COLO668 (cell line): ENCODE measurements around the gene SLAMF9.
A peak's percentile ranks its signal among the peaks of the same experiment; 100 is the strongest.
"Not testable (repeated sequence)": the region's sequence is repeated elsewhere in the genome, so short reads cannot be mapped to it uniquely, and the experiment has no call there.

Experiments
- DNase-seq: peaks from one replicate; lab custom pipeline; 2025; ENCODE audit not compliant: unreplicated experiment; lab: John Stamatoyannopoulos, UW

Gene SLAMF9

GRCh38 chr1:159921700-159922504 is 32.1 kb downstream of the SLAMF9 start:
- DNase-seq: no peak

GRCh38 chr1:159921251-159921650 is 32.8 kb downstream of the SLAMF9 start:
- DNase-seq: no peak

DNA sequence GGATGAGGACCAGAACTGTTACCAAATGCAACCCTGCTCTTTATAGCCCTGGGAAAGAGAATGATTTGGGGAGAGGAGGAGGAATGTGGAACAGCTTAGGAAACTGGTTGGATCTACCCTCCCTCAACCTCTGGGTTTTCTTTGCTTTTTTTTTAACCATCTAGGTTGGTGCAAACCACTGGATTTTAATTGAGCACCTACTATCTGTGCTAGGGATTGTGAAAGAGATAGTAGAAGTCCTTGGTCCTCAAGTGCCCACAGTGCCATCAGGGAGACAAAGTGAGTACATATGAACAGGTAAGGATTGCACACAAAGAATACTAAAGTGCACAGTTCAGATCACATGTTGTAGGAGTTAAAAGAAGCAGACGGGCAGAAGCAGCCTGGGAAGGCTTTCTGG is 33.4 kb downstream of the SLAMF9 start:
- no peak for DNase-seq

DNA sequence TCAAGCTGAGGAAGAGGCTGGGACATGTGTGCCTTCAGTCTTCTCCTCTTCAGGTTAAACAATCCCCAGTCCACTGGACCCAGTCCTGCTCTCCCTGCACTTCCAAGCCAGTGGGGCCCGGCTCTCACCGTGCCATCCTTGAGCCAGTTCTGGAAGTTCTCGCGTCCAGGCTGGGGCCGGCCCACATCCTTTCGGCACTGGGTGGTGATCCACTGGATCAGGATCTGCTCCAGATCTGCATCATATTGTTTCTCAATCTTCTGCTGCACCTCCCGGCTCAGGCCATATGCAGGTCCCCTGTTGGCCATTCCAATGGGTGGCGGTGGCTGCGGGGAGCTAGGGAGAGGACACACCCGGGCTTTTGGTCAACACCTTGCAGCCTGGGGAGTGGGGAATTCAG is 33.8 kb downstream of the SLAMF9 start:
- no peak for DNase-seq

DNA sequence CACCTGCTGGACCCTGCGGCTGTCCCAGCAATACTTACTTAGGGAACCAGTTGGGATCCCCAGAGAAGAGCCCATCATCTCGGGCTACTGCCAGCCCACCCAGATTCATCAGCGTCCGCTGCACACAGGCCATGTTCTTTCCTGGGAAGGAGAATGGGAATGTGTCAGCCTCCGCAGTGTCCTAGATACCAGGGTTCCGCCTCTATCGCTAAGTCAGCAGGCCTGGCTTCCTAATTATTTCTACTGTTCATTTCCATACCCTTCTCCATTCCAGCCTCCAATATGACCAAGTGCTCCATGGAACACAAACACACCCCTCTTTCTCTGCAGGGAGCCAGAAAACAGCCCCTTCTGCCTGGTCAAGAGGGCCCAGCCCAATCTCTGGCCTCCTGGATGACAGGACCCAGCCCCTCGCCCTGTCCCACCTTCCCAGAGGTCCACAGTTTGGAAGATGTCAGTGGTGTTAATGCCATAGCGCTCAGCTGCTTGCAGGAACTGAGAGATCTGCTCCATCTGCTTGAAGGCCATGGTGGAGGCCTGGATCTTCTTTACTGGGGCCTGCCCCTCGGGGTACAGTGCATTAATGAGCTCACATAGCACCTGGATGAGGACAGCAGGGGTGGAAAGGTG is 34.7 kb downstream of the SLAMF9 start:
- DNase-seq: no peak

DNA sequence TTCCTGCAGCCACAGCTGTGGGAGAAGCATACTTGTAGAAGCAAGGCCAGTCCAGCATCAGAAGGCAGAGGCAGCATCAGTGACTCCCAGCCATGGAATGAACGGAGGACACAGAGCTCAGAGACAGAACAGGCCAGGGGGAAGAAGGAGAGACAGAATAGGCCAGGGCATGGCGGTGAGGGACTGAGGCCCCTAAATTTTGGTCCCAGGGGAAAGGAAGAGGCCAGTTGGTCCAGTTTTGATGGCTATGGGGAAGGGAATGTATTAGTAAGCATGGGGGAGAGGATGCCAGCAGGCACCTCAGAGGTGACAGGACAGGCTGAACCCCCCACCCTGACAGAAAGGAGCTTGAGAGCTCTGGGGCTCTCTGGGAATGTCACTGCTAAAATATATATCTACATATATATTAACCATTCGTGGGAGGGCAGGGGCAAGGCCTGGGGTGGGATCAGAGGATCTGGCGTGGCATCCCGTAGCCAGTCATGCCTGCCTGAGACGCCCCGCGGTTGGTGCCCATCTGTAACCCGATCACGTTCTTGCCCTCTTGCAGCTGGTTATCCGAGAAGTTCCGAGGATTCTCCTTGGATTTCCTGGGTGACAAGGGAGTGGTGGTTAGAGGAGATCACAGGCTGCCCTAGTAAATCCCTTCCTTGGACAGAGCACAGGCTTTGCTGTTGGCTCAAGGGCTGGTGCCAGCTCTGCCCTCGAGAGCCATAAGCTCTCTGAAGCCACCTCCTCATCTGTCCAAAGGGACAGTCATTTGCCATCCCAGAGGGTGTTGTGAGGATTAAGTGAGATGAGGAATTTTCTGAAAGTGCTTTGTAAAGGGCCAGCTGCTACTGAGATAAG is 35.5 kb downstream of the SLAMF9 start:
- no peak for DNase-seq

GRCh38 chr1:159917533-159918351 is 36.3 kb downstream of the SLAMF9 start:
- no peak for DNase-seq

DNA sequence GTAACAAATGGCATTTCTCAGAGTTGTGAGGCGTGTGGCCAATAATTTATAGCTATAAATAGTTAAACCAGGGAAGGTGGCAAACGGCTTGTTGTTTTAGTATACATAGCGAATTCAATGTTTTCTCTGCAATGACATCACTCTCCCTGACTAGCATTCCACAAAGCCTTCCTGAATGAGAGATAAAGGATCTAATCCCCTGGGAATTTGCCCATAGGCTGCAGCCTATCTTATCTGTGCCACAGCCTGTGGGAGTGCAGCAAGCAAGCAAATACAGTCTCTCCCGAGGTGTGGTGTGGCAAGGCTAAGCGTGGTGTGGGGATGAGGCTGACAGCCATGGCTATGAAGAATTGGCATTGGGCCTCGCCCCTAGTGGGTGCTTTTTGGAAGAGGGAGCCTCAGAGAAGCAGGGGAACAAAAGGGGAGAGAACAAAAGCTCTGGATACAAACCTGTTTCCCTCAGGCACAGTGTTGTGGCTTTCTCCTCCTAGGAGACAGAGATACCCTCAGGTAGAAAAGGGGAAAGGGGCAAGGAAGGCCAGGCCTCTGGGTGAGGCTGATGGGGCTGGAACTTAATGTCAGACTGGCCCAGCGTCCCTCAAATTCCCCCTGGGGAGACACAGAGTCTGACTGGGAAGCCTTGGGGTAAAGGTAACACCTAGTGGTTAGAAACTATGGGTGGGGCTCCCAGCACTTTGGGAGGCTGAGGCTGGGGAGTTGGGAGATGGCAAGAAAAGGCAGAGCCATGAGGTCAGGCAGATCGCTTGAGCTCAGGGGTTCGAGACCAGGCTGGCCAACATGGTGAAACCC is 37.6 kb downstream of the SLAMF9 start:
- DNase-seq: peak; percentile 51

GRCh38 chr1:159915571-159916241 is 38.3 kb downstream of the SLAMF9 start:
- no peak for DNase-seq

- peak; percentile 80 for DNase-seq
These were observed 39.6 kb downstream of the SLAMF9 start for GRCh38 chr1:159914252-159915018.

GRCh38 chr1:159913451-159914192 is 40.4 kb downstream of the SLAMF9 start:
- DNase-seq: peak; percentile 82

GRCh38 chr1:159911326-159912070 is 42.5 kb downstream of the SLAMF9 start:
- no peak for DNase-seq

GRCh38 chr1:159908031-159908940 is 45.8 kb downstream of the SLAMF9 start:
- DNase-seq: no peak

- DNase-seq: no peak
These were observed 47.1 kb downstream of the SLAMF9 start for GRCh38 chr1:159906960-159907359.

GRCh38 chr1:159904036-159904435 is 50.0 kb downstream of the SLAMF9 start:
- not testable (repeated sequence) for DNase-seq

DNA sequence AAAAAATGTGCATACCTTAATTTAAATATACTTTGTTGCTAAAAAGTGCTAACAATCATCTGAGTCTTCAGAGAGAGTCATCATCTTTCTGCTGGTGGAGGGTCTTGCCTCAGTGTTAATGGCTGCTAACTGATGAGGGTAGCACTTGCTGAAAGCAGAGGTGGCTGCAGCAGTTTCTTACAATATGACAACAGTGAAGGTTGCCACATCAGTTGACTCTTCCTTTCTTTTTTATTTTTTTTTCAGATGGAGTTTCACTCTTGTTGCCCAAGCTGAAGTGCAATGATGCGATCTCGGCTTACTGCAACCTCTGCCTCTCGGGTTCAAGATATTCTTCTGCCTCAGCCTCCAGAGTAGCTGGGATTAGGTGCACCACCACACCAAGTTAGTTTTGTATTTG is 51.5 kb downstream of the SLAMF9 start:
- no peak for DNase-seq
